Fibroblast of lung (primary cell): ENCODE data around the gene MORN1. TPM values are rescaled to one million over a fixed set of nuclear protein-coding genes. Genes with fewer than 3 reads are reported as not detected.

Source experiments
- DNase-seq, 2 donors: peaks; one replicate each; pipeline versions ENCODE4 v3.0.0 to v3.0.0-alpha.2; 2010; ENCODE audit warnings: low read depth in 2 of 2
- H2AFZ ChIP-seq: 2 replicates; pipeline ENCODE4 v1.5.1; 2012; ENCODE audit warnings: low read length, control low read depth, inconsistent platforms
- H3K27ac ChIP-seq: 2 replicates; pipeline ENCODE4 v1.5.1; 2011; ENCODE audit warnings: low read length, control low read depth; ENCODE audit not compliant: insufficient read depth
- H3K27me3 ChIP-seq: 2 replicates; pipeline ENCODE4 v1.5.1; 2011; ENCODE audit warnings: mild to moderate bottlenecking, low read length; ENCODE audit not compliant: control insufficient read depth, insufficient read depth
- H3K36me3 ChIP-seq: 2 replicates; pipeline ENCODE4 v1.5.1; 2011; ENCODE audit warnings: low read length; ENCODE audit not compliant: control insufficient read depth, insufficient read depth
- H3K4me1 ChIP-seq: 2 replicates; pipeline ENCODE4 v1.5.1; 2011; ENCODE audit warnings: low read length; ENCODE audit not compliant: control insufficient read depth, insufficient read depth; ENCODE audit errors: extremely low read depth
- H3K4me2 ChIP-seq: 2 replicates; pipeline ENCODE4 v1.5.1; 2011; ENCODE audit warnings: low read length, control low read depth; ENCODE audit not compliant: insufficient read depth; ENCODE audit errors: extremely low read depth
- H3K4me3 ChIP-seq, 4 experiments: fragments of 200-600 bp in 1 of 4; sonication (generic) in 1 of 4; replicated peaks in 1 of 4; 2 replicates each; pipeline ENCODE4 v1.5.1; 2011 to 2016; ENCODE audit warnings: low read length in 4 of 4, low read depth in 3 of 4, mild to moderate bottlenecking in 3 of 4, control low read depth in 2 of 4, inconsistent platforms in 1 of 4, mixed read lengths in 1 of 4; ENCODE audit not compliant: insufficient read depth in 1 of 4; ENCODE audit errors: control extremely low read depth in 1 of 4
- H3K79me2 ChIP-seq: 2 replicates; pipeline ENCODE4 v1.5.1; 2012; ENCODE audit warnings: mild to moderate bottlenecking, low read length, inconsistent platforms; ENCODE audit not compliant: control insufficient read depth, insufficient read depth
- H3K9ac ChIP-seq: 2 replicates; pipeline ENCODE4 v1.5.1; 2011; ENCODE audit warnings: mild to moderate bottlenecking, low read length, control low read depth; ENCODE audit not compliant: insufficient read depth
- H3K9me3 ChIP-seq: 2 replicates; pipeline ENCODE4 v1.5.1; 2012; ENCODE audit warnings: low read depth, low read length; ENCODE audit not compliant: control insufficient read depth, insufficient read depth
- H4K20me1 ChIP-seq: 2 replicates; pipeline ENCODE4 v1.5.1; 2011; ENCODE audit warnings: low read length; ENCODE audit not compliant: control insufficient read depth, insufficient read depth; ENCODE audit errors: extremely low read depth
- CTCF ChIP-seq, 2 donors: IDR thresholded peaks in 1 of 2; conservative IDR thresholded peaks in 1 of 2; 1 replicate in 1 of 2; 2 replicates in 1 of 2; pipeline ENCODE4 v1.5.1; 2011 to 2012; ENCODE audit warnings: low read length in 2 of 2, control low read depth in 1 of 2, inconsistent platforms in 1 of 2, low read depth in 1 of 2, mild to moderate bottlenecking in 1 of 2
- EZH2 ChIP-seq: IDR thresholded peaks from 2 replicates; pipeline ENCODE4 v1.5.1; 2012; ENCODE audit warnings: low read length, control low read depth, mild to moderate bottlenecking; ENCODE audit errors: missing control alignments
- polyA plus RNA-seq, 2 donors: library from polyadenylated mRNA; depleted of rRNA in 1 of 2; stranded (reverse) in 1 of 2; unstranded in 1 of 2; fragments of >200 nt; gene quantifications; 2 replicates each; pipeline ENCODE4 v1.2.1, GENCODE V29; 2011 to 2012; ENCODE audit warnings: missing spikeins in 1 of 2
- total RNA-seq: library from RNA; depleted of rRNA; stranded (reverse); fragments of >200 nt; gene quantifications from 2 replicates; pipeline ENCODE4 v1.2.1, GENCODE V29; 2014

The MORN1 gene
- total and polyA plus RNA-seq, 2 donors (not counting 1 experiment from before 2014, with no cell fraction given): 3.5 to 10.6 TPM

- Histone ChIP-seq H3K36me3 (no peaks in the 10 kb centered on the region), H3K9me3 (no peaks in the 10 kb centered on the region), H3K4me2 (no peak overlapping the region), H2AFZ (no peak overlapping the region), H4K20me1 (no peaks in the 10 kb centered on the region), H3K27ac (no peak overlapping the region), H3K4me3 (no peak overlapping the region), H3K27me3 (no peaks in the 10 kb centered on the region), H3K9ac (no peak overlapping the region), H3K4me1 (no peaks in the 10 kb centered on the region), H3K79me2 (no peaks in the 10 kb centered on the region)
- TF ChIP-seq CTCF (conservative IDR thresholded peaks at IDR 0.05 in 1 of 2, IDR thresholded peaks at IDR 0.05 in 1 of 2; ENCODE audit: low read depth in 1 of 2, low read length in 2 of 2): peak; percentile 32 to 39
- TF ChIP-seq EZH2: no peak
- DNase-seq: no peak
Measured at GRCh38 chr1:2429780-2430591, 38.6 kb upstream of the MORN1 start.

DNA sequence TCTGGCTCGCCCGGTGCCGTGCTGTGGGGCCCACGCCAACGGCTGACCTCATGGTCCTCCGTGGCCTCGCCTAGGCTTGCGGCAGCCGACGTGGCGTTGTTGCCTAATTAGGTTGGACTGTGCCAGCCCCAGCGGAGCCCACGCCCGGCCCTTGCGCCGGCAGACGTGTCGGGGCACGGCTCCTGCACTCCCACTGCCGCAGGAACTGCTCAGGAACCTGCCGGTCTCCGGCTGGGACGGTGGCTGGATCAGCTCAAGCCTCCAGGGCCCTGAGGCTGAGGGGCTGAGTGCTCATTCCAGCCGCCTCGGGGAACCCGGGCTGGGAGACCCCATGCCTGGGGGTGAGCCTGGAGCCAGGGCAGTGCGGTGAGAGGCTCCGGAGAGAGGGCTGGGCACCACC is 37.1 kb upstream of the MORN1 start:
- Histone ChIP-seq H3K27ac (no peak overlapping the region), H3K9me3 (no peaks in the 10 kb centered on the region), H4K20me1 (no peaks in the 10 kb centered on the region), H3K27me3 (peaks cover 1% of the 10 kb centered on the region), H3K9ac (no peak overlapping the region), H3K36me3 (no peaks in the 10 kb centered on the region), H3K79me2 (no peaks in the 10 kb centered on the region), H2AFZ (no peak overlapping the region), H3K4me2 (no peak overlapping the region), H3K4me1 (no peaks in the 10 kb centered on the region), H3K4me3 (no peak overlapping the region)
- DNase-seq: no peak
- TF ChIP-seq CTCF (conservative IDR thresholded peaks at IDR 0.05 in 1 of 2, IDR thresholded peaks at IDR 0.05 in 1 of 2; ENCODE audit: low read depth in 1 of 2, low read length in 2 of 2) (no peak), EZH2 (no peak)

DNA sequence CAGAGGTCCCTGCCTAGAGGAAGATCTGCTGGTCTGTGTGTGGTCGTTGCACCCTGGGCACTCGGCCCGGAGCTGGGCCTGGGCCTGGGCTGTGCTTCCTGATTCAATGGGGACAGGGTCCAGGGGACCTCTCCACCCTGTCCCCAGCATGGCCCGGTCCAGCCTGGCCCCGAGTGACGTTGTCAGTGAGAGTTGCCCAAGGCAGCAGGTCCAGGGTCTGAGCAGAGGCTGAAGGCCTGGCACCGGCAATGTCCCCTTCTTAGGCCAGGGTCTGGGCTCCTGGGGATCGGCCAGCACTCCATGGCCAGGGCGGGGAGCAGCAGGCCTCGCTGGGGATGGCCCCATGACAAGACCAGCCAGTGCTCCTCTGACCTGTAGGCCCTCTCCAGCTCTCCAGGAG is 36.6 kb upstream of the MORN1 start:
- Histone ChIP-seq H3K27ac (no peak overlapping the region), H4K20me1 (no peaks in the 10 kb centered on the region), H3K4me3 (no peak overlapping the region), H3K9me3 (no peaks in the 10 kb centered on the region), H3K79me2 (no peaks in the 10 kb centered on the region), H3K4me2 (no peak overlapping the region), H3K9ac (no peak overlapping the region), H3K27me3 (peaks cover 3% of the 10 kb centered on the region), H2AFZ (no peak overlapping the region), H3K4me1 (no peaks in the 10 kb centered on the region), H3K36me3 (no peaks in the 10 kb centered on the region)
- no peak for DNase-seq
- TF ChIP-seq CTCF (conservative IDR thresholded peaks at IDR 0.05 in 1 of 2, IDR thresholded peaks at IDR 0.05 in 1 of 2; ENCODE audit: low read depth in 1 of 2, low read length in 2 of 2) (no peak), EZH2 (no peak)
